H1 (cell line): ENCODE measurements around the gene RALY. TPM values are rescaled to one million over a fixed set of nuclear protein-coding genes. Genes with fewer than 3 reads are reported as not detected.

ENCODE experiments used
- CTCF ChIA-PET: fragments of 300-600 bp; sonication (Branson Sonifier 250); formaldehyde crosslinking; loops from one replicate; lab custom pipeline; 2021; ENCODE audit not compliant: partially characterized antibody; lab: Charles Lee
- POLR2A ChIA-PET: fragments of 300-600 bp; sonication (Branson Sonifier 250); formaldehyde crosslinking; loops from one replicate; lab custom pipeline; 2021; ENCODE audit warnings: inconsistent platforms; ENCODE audit not compliant: partially characterized antibody; lab: Charles Lee
- DNase-seq, 2 experiments: peaks; one replicate each; pipeline versions ENCODE4 v3.0.0 to v3.0.0-alpha.2; 2010 to 2022; ENCODE audit warnings: low spot score in 2 of 2, low read depth in 1 of 2, mixed read lengths in 1 of 2
- FAIRE-seq: peaks from 2 replicates; lab custom pipeline; 2011; peaks lifted over from hg19 to GRCh38; lab: Jason Lieb, UNC
- H2AFZ ChIP-seq: 2 replicates; pipeline ENCODE4 v1.8.1; 2012; ENCODE audit warnings: low read length, inconsistent platforms
- H2AK5ac ChIP-seq: 2 replicates; pipeline ENCODE4 v1.6.1; 2013; ENCODE audit warnings: low read depth, low read length
- H2BK120ac ChIP-seq: replicated peaks from 2 replicates; pipeline ENCODE3; 2013; ENCODE audit warnings: low read depth, low read length, inconsistent platforms
- H2BK12ac ChIP-seq: 2 replicates; pipeline ENCODE4 v1.6.1; 2013; ENCODE audit warnings: low read depth, low read length
- H2BK15ac ChIP-seq: 2 replicates; pipeline ENCODE4 v1.6.1; 2013; ENCODE audit warnings: low read length
- H2BK20ac ChIP-seq: 2 replicates; pipeline ENCODE4 v1.6.1; 2013; ENCODE audit warnings: low read length
- H2BK5ac ChIP-seq: 2 replicates; pipeline ENCODE4 v1.6.1; 2013; ENCODE audit warnings: low read depth, low read length
- H3K14ac ChIP-seq: 2 replicates; pipeline ENCODE4 v1.6.1; 2013; ENCODE audit warnings: inconsistent platforms; ENCODE audit not compliant: insufficient read length
- H3K18ac ChIP-seq: 2 replicates; pipeline ENCODE4 v1.6.1; 2013; ENCODE audit warnings: low read length; ENCODE audit errors: extremely low read depth
- H3K23ac ChIP-seq: 2 replicates; pipeline ENCODE4 v1.6.1; 2013; ENCODE audit warnings: inconsistent platforms; ENCODE audit not compliant: insufficient read length
- H3K23me2 ChIP-seq: 2 replicates; pipeline ENCODE4 v1.6.1; 2013; ENCODE audit warnings: low read depth, low read length
- H3K27ac ChIP-seq: 2 replicates; pipeline ENCODE4 v1.6.1; 2011; ENCODE audit warnings: low read depth, low read length, inconsistent platforms
- H3K27me3 ChIP-seq, 4 experiments: replicated peaks in 1 of 4; 1 replicate in 1 of 4; 2 replicates in 3 of 4; pipeline versions ENCODE4 v1.6.1 to v1.8.1; 2011 to 2013; ENCODE audit warnings: low read length in 3 of 4, mild to moderate bottlenecking in 3 of 4, inconsistent platforms in 2 of 4, mixed read lengths in 2 of 4, moderate library complexity in 1 of 4; ENCODE audit not compliant: control insufficient read depth in 3 of 4, insufficient read depth in 3 of 4; ENCODE audit errors: extremely low read depth in 1 of 4
- H3K36me3 ChIP-seq, 4 experiments: 2 replicates each; pipeline versions ENCODE4 v1.6.1 to v1.8.1; 2011 to 2013; ENCODE audit warnings: mild to moderate bottlenecking in 4 of 4, low read length in 3 of 4, moderate library complexity in 2 of 4, control low read depth in 1 of 4, inconsistent platforms in 1 of 4; ENCODE audit not compliant: insufficient read depth in 4 of 4, control insufficient read depth in 2 of 4
- H3K4ac ChIP-seq: replicated peaks from 2 replicates; pipeline ENCODE3; 2013; ENCODE audit warnings: low read length, low read depth, mixed read lengths, inconsistent platforms; ENCODE audit not compliant: insufficient read length
- H3K4me1 ChIP-seq, 4 experiments: replicated peaks in 1 of 4; 1 replicate in 1 of 4; 2 replicates in 3 of 4; pipeline versions ENCODE4 v1.6.1 to v1.8.1; 2011 to 2013; ENCODE audit warnings: low read length in 3 of 4, inconsistent platforms in 2 of 4, mixed read lengths in 1 of 4; ENCODE audit not compliant: insufficient read depth in 4 of 4, control insufficient read depth in 3 of 4
- H3K4me2 ChIP-seq, 2 experiments: 2 replicates each; pipeline versions ENCODE4 v1.6.1 to v1.8.1; 2011 to 2013; ENCODE audit warnings: low read depth in 2 of 2, low read length in 2 of 2, control low read depth in 1 of 2, inconsistent platforms in 1 of 2, mild to moderate bottlenecking in 1 of 2; ENCODE audit not compliant: insufficient read depth in 1 of 2
- H3K4me3 ChIP-seq, 4 experiments: fragments of 200-600, 300-600 bp in 1 of 4; sonication (generic), shearing (Covaris generic), sonication (Bioruptor Twin) in 1 of 4; 2 replicates each; pipeline versions ENCODE4 v1.5.1 to v1.8.1; 2011 to 2016; ENCODE audit warnings: low read length in 4 of 4, low read depth in 3 of 4, control low read depth in 2 of 4, inconsistent platforms in 2 of 4, mild to moderate bottlenecking in 2 of 4, mixed read lengths in 1 of 4, moderate library complexity in 1 of 4; ENCODE audit not compliant: insufficient read depth in 2 of 4; ENCODE audit errors: extremely low read depth in 1 of 4
- H3K56ac ChIP-seq: replicated peaks from 2 replicates; pipeline ENCODE3; 2013; ENCODE audit warnings: low read depth, mild to moderate bottlenecking, mixed read lengths, low read length, inconsistent platforms; ENCODE audit not compliant: insufficient read length
- H3K79me1 ChIP-seq: 2 replicates; pipeline ENCODE4 v1.6.1; 2013; ENCODE audit warnings: low read depth, low read length, control low read depth
- H3K79me2 ChIP-seq, 2 experiments: 2 replicates each; pipeline versions ENCODE4 v1.6.1 to v1.8.1; 2012 to 2013; ENCODE audit warnings: low read length in 2 of 2, mild to moderate bottlenecking in 2 of 2, inconsistent platforms in 1 of 2; ENCODE audit not compliant: insufficient read depth in 2 of 2, control insufficient read depth in 1 of 2
- H3K9ac ChIP-seq, 4 experiments: replicated peaks in 1 of 4; 1 replicate in 1 of 4; 2 replicates in 3 of 4; pipeline versions ENCODE4 v1.6.1 to v1.8.1; 2011 to 2013; ENCODE audit warnings: low read depth in 3 of 4, low read length in 3 of 4, control low read depth in 2 of 4, mild to moderate bottlenecking in 2 of 4, moderate library complexity in 2 of 4, inconsistent platforms in 1 of 4; ENCODE audit errors: extremely low read depth in 1 of 4
- H3K9me3 ChIP-seq, 2 experiments: 2 replicates each; pipeline versions ENCODE4 v1.6.1 to v1.8.1; 2012 to 2013; ENCODE audit warnings: mild to moderate bottlenecking in 2 of 2, moderate library complexity in 2 of 2, control low read depth in 1 of 2, inconsistent platforms in 1 of 2, low read depth in 1 of 2, low read length in 1 of 2, mixed read lengths in 1 of 2; ENCODE audit not compliant: insufficient read depth in 2 of 2
- H4K20me1 ChIP-seq, 2 experiments: replicated peaks in 1 of 2; 2 replicates each; pipeline versions ENCODE3 to v1.8.1; 2011 to 2013; ENCODE audit warnings: inconsistent platforms in 2 of 2, low read length in 2 of 2, mild to moderate bottlenecking in 1 of 2; ENCODE audit not compliant: insufficient read depth in 2 of 2, control insufficient read depth in 1 of 2
- H4K5ac ChIP-seq: 2 replicates; pipeline ENCODE4 v1.6.1; 2013; ENCODE audit warnings: low read length, low read depth, mixed read lengths, inconsistent platforms; ENCODE audit not compliant: insufficient read length
- H4K8ac ChIP-seq: 2 replicates; pipeline ENCODE4 v1.8.0; 2013; ENCODE audit warnings: mild to moderate bottlenecking, moderate library complexity, low read length, inconsistent platforms; ENCODE audit not compliant: insufficient read depth; ENCODE audit errors: extremely low read depth
- H4K91ac ChIP-seq: replicated peaks from 2 replicates; pipeline ENCODE3; 2013; ENCODE audit warnings: low read length, mixed read lengths, inconsistent platforms; ENCODE audit not compliant: insufficient read length
- ATF3 ChIP-seq: IDR thresholded peaks from 2 replicates; pipeline ENCODE4 v1.6.1; 2011; ENCODE audit warnings: low read depth, mild to moderate bottlenecking, low read length; ENCODE audit not compliant: insufficient read depth
- CTCF ChIP-seq, 3 experiments: IDR thresholded peaks; 1 replicate in 2 of 3; 2 replicates in 1 of 3; pipeline versions ENCODE4 v1.5.1 to v1.6.1; 2011; ENCODE audit warnings: low read length in 3 of 3, mild to moderate bottlenecking in 3 of 3, inconsistent platforms in 2 of 3, low read depth in 1 of 3, moderate library complexity in 1 of 3; ENCODE audit not compliant: insufficient read depth in 1 of 3; ENCODE audit errors: control extremely low read depth in 1 of 3
- KDM1A ChIP-seq: fragments of 200-600, 300-600 bp; sonication (generic); IDR thresholded peaks from 2 replicates; pipeline ENCODE4 v1.7.1; 2016; ENCODE audit warnings: mild to moderate bottlenecking, low read length, borderline replicate concordance
- MAFK ChIP-seq: IDR thresholded peaks from 2 replicates; pipeline ENCODE4 v1.6.1; 2012; ENCODE audit warnings: low read depth, mild to moderate bottlenecking, improper control_type of control experiment, low read length
- POU5F1 ChIP-seq: IDR thresholded peaks from 2 replicates; pipeline ENCODE4 v1.6.1; 2011; ENCODE audit warnings: low read depth, mild to moderate bottlenecking, low read length, moderate library complexity
- SP2 ChIP-seq: IDR thresholded peaks from 2 replicates; pipeline ENCODE4 v1.6.1; 2012; ENCODE audit warnings: mild to moderate bottlenecking, low read length, inconsistent platforms
- SP4 ChIP-seq: IDR thresholded peaks from 2 replicates; pipeline ENCODE4 v1.6.1; 2012; ENCODE audit warnings: low read length, inconsistent platforms
- TAF7 ChIP-seq: optimal IDR thresholded peaks from 2 replicates; pipeline ENCODE3; 2011; ENCODE audit warnings: low read depth, mild to moderate bottlenecking, inconsistent platforms, low read length, moderate library complexity, borderline replicate concordance
- TBP ChIP-seq: IDR thresholded peaks from 2 replicates; pipeline ENCODE4 v1.6.1; 2011; ENCODE audit warnings: low read depth, low read length, improper control_type of control experiment
- ZNF274 ChIP-seq: IDR thresholded peaks from 2 replicates; pipeline ENCODE4 v1.7.0; 2012; ENCODE audit warnings: low read length, borderline replicate concordance; ENCODE audit errors: extremely low read depth
- WGBS, 2 experiments: shearing (Covaris generic) in 1 of 2; methylation state at CpG; one replicate each; pipeline versions ENCODE4 v1.1.6 to v1.1.7; 2013 to 2015; ENCODE audit warnings: low lambda C conversion rate in 2 of 2, mixed read lengths in 2 of 2, inconsistent platforms in 1 of 2, low coverage in 1 of 2, missing lambda C conversion rate in 1 of 2; ENCODE audit not compliant: insufficient replicate concordance in 2 of 2, insufficient coverage in 1 of 2, insufficient read length in 1 of 2; ENCODE audit errors: extremely low coverage in 1 of 2, missing lambda C conversion rate in 1 of 2; 5-methylcytosine and 5-hydroxymethylcytosine counted together
- polyA plus RNA-seq, 7 experiments: library from polyadenylated mRNA; depleted of rRNA in 3 of 7; stranded (reverse) in 5 of 7; unstranded in 2 of 7; fragments of >200 nt in 5 of 7; fragments of 200-250 nt in 2 of 7; gene quantifications; 1 replicate in 5 of 7; 2 replicates in 1 of 7; 4 replicates in 1 of 7; pipeline versions ENCODE4 v1.2.1 to v1.2.3, GENCODE V29; 2011 to 2013; ENCODE audit warnings: missing spikeins in 2 of 7, mixed read lengths in 2 of 7
- total RNA-seq: library from RNA; stranded (reverse); fragmentation: NEBNext Ultra II Directional; extraction: Animal tissue kit (Norgen Biotek cat#: 25700); gene quantifications from 2 replicates; pipeline ENCODE4 v1.2.1, GENCODE V29; 2021

The RALY gene
- total and polyA plus RNA-seq, 2 of the 8 experiments (the other 6 are each of a cell fraction or from before 2014, with no cell fraction given) = 133 to 148 TPM

GRCh38 chr20:34109442-34109841, 115.7 kb downstream of the RALY start:
- CTCF ChIA-PET = no interaction called here
- Histone ChIP-seq H3K9ac (no peak overlapping the region), H3K14ac (no peak overlapping the region)

More at GRCh38 chr20:34109442-34109841, 115.7 kb downstream of the RALY start:
- Histone ChIP-seq H2BK15ac (no peak overlapping the region), H3K27ac (no peak overlapping the region), H3K4me2 (peak overlapping the region in 1 of 2 experiments; percentile 31; a peak in 2 of 4 replicates), H3K9me3 (no peaks in the 10 kb centered on the region), H2BK12ac (no peak overlapping the region), H3K36me3 (peaks cover 8 to 36% (median 19%) of the 10 kb centered on the region in 4 experiments; a peak in 7 of 8 replicates), H4K91ac (no peak overlapping the region), H2BK20ac (no peak overlapping the region), H3K18ac (no peak overlapping the region), H2BK5ac (no peak overlapping the region), H3K27me3 (no peaks in the 10 kb centered on the region), H2AFZ (no peak overlapping the region), H3K23ac (no peak overlapping the region), H2BK120ac (no peak overlapping the region), H3K79me2 (peaks cover 40 to 75% of the 10 kb centered on the region in 2 experiments), H4K5ac (no peak overlapping the region), H3K4ac (no peak overlapping the region), H4K8ac (no peak overlapping the region), H3K4me3 (peak overlapping the region in 1 of 4 experiments; percentile 34; a peak in 2 of 8 replicates), H3K56ac (no peak overlapping the region), H3K79me1 (peaks cover 3% of the 10 kb centered on the region; the same call in 1 of the 2 replicates), H3K4me1 (peaks cover 0 to 6% (median 0%) of the 10 kb centered on the region in 4 experiments; a peak in 3 of 7 replicates), H3K23me2 (peaks cover 9% of the 10 kb centered on the region), H2AK5ac (no peak overlapping the region), H4K20me1 (peaks cover 29% of the 10 kb centered on the region in 2 experiments)
- WGBS, 2 experiments = 86% methylated on average over 6 of the region's 6 CpGs; no CpG with 5 or more reads in 1 of the 2 experiments
- FAIRE-seq (no peak), DNase-seq (no peak)
- TF ChIP-seq CTCF (IDR thresholded peaks at IDR 0.05; ENCODE audit: control extremely low read depth in 1 of 3, insufficient read depth in 1 of 3, low read depth in 1 of 3, low read length in 3 of 3) = no peak
- no peak for TF ChIP-seq MAFK
- no peak for TF ChIP-seq SP2
- no peak for TF ChIP-seq ATF3
- TF ChIP-seq POU5F1 = no peak
- no peak for TF ChIP-seq ZNF274
- TF ChIP-seq SP4 = no peak
- no peak for TF ChIP-seq KDM1A
- no peak for TF ChIP-seq TBP
- TF ChIP-seq TAF7 = no peak
- POLR2A ChIA-PET = interaction anchor here (0.5 to 11.7 kb wide), 7 partner anchors 9 to 178 kb away, joined by 3 to 236 read pairs (median 10); no protein-coding TSS in a partner anchor
